GM13977 (cell line): Measurements from ENCODE around the gene CABP4.

Experiments used
- DNase-seq: peaks from one replicate; pipeline ENCODE4 v3.0.0; 2012; ENCODE audit warnings: low spot score
- CTCF ChIP-seq: IDR thresholded peaks from 2 replicates; pipeline ENCODE4 v1.5.1; 2012; ENCODE audit warnings: mild to moderate bottlenecking, control low read depth; ENCODE audit not compliant: insufficient read depth; ENCODE audit errors: extremely low read depth, missing control alignments
- in situ Hi-C: fragments of 300-500 bp; cut with MboI; formaldehyde crosslinking; loops from one replicate; pipeline ENCODE4 v1.12.0; 2022; ENCODE audit warnings: low sequenced_read_pairs, low pct_unique_long_range_greater_than_20kb, mixed read lengths, inconsistent platforms; ENCODE audit not compliant: unreplicated experiment

Gene CABP4

GRCh38 chr11:67499808-67500483 lies 44.8 kb downstream of the CABP4 start:
- TF ChIP-seq CTCF: no peak
- no peak for DNase-seq
- in situ Hi-C loops: no loop called here

GRCh38 chr11:67500484-67500821 lies 45.3 kb downstream of the CABP4 start:
- no peak for TF ChIP-seq CTCF
- no peak for DNase-seq
- in situ Hi-C loops: no loop called here

DNA sequence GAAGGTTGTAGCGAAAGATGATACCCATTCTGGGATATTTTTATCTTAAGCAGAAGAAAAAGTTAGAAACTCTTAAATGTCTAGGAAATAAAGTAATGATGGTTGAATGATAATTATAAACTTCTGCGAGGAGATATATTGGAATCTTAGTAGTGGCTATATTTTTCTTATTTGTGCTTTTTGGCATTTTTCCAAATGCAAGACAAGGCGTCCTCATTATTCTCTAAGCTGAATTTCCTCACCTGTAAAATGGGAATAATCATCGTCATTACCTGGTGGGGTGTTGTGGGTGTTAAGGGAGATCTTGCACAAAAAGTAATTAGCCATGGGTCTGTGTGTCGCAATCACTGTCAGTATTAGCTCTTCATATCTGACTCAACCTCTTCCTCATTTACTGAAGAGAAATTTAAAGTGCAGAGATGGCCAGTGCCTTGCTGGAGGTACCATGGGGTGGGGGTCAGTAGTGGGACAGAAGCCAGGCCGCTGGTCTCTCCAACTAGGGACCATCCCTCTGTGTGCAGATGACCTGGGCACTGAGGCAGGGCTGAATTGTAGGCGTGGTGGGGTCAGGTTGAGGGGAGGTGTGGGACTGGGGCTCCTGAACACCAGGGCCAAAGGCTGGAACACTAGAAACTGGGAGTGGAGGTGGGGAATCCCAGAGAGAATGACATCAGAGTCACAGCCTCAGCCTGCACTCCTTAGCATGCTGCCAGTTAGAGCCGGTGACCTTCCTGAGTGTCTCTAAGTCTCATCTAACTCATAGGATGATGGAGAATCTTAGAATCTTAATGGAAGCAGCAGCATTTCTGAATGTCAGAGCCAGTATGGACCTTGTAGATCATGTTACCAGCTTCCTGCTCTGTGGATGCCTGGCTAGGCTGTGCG lies 45.9 kb downstream of the CABP4 start:
- no peak for TF ChIP-seq CTCF
- no peak for DNase-seq
- in situ Hi-C loops: no loop called here

DNA sequence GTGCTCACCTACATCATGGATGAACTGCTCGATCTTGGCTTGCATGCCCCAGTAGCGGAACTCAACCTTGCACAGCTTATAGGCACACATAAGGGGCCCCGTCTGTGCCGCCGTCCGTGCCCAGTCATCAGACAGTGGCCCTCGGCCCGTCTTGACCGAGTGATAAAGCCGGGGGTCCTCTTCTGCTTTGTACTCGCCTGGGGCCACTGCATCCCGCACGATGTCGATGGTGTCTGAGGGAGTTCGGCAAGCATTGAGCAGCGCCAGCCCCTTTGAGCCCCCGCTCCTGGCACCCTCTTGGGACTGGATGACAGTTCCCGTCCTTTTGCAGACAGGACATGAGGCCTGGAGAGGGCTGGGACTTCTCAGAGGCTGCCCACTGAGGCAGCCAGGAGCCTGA lies 46.7 kb downstream of the CABP4 start:
- in situ Hi-C loops: no loop called here
- no peak for DNase-seq
- no peak for TF ChIP-seq CTCF

DNA sequence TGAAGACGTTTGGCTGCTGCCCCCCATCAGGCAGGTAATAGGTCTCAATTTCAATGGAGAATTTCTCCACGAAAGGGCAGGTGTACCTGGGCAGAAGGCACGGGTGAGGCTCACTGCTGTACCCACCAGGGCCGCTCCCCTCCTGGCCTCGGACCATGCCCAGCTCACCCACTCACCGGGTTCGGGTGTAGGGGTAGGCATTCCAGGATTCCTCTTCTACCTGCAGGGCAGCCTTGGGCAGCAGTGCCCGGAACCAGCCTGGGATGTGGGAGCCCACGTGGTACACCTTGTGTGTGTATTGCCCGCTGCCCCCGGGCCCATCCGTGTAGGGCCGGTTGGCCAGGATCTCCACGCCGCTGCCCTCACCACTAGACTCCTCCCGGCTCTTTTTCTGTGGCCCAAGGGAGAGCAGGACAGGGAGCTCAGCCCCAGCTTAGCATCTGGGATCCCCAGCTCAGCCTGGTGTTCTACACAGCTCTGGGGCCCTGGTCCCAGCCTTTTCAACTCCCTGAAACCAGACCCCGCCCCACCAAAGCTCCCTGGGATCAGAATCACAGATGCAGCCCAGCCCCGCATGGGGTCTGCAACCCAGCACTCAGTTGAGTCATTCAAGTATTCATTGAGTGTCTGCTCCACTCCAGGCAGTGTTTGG lies 47.3 kb downstream of the CABP4 start:
- no peak for DNase-seq
- TF ChIP-seq CTCF: no peak
- in situ Hi-C loops: no loop called here

DNA sequence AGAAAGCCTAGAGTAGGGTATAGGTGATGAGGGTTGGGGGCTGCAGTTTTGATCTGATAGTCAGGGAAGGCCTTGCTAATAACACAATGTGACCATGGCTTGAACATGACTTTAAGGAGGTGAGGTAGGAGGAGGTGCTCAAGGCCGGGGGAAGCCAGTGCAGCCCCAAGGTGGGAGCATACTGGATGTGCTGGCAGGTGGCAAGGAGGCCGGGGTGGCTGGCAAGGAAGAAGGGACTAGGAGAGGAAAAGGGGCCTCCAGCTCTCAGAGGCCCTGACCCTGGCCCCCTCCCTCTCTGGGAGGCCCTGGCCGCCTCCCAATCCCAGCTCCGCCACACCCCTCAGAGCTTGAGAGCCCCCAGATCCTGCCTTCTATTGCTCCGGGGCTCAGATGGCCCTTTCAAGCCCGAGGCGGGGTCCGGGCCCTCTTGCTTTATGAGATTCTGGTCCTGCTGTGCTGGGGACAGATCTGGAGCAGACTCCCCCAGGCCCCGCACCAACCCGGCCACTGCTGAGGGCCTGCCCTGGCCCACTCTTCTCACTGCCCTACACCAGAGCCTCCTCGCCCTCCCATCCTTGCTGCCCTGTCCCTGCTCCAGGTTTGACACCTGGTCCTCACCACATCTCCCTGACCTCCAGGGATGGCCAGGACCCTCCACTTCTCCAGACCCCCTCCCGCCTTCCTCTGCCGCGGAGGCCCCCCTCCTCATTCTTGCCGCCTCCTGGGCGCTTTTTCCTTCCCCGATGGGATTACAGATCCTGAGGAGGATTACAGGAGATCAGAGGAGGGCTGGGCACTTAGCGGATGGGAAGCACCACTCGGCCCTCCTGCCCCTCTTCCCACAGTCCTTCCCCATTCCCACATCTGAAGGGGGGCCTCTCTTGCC lies 48.2 kb downstream of the CABP4 start:
- no peak for DNase-seq
- no peak for TF ChIP-seq CTCF
- in situ Hi-C loops: no loop called here
